ENCODE measurements around the gene SMARCC2.
"Not testable (repeated sequence)": the region's sequence is repeated elsewhere in the genome, so short reads cannot be mapped to it uniquely, and the experiment has no call there.

The SMARCC2 gene

DNA sequence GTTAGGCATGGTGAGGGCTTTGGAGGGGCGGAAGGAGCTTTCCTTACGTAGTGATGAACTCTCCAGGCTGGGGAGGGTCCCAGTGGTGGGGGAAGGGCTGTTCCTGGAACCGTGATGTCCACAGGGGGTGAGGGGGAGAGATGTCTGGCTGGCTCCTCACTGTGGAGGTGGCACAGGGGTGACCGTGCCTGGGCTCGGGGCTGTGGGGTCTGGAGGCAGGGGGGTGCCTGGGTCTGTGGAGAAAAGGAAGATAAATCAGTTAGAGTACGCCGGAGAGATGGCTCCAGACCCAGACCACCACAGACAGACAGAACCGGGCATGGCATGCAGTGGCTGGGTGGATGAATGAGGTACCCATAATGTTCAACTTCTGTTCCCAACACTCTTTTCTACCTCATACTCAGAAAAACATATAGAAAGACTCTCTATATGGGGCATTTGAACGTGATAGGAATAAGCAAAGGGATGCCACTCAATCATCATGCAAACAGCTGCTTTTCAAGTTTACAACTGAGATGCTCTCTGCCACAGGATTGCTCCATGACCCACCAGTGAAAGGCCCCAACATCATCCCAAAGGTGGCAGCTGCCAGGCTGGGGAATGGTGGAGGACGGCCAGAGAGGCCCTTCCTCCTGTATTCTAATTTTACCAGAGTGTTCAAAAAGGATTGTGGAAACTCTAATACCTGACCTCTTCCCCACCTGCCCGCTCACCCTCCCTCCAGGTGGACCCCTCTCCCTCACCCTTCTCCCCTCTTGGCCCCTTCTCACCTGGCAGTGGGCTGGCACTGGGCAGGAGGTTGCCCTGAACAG is 25.5 kb downstream of the SMARCC2 start:
- DNase-seq (ENCODE audit: low spot score) = no peak

DNA sequence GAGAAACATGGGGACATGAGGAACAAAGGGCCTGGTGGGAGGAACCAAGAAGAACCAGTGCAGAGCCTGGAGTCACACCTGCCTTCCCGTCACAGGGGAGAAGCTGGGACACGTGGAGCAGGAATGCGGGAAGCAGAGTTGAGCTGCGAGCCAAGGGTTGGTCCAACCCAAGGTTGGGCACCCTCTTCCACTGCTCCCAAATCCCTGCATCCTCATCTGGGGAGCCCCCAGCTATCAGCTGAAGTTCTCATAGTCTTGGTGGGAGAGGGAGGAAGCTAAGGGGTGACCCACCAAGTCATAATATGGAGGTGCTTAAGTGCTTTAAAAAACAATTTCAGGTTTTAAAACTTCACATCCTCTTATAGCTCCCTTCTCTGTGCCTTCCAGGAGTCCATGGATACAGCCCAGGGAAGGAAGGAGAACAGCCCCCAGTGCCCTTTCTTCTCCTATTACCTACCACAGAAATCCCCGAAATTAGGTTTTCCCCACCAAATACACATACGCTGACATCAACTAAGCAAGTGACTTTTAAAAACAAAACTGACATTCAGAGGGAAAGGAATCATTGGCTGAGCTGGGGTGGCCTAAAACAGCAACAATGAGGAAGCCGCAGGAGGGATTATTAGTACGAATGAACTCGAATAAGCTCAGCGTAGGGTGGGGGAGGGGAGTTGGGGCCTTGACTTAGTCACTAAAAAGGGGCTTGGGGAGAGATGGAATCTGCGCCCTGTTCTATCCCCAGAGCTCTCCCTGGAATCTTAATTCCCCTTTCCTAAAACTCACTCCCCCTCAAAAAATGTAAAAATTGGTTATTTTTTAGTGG is 26.6 kb downstream of the SMARCC2 start:
- no peak for DNase-seq (ENCODE audit: low spot score)

DNA sequence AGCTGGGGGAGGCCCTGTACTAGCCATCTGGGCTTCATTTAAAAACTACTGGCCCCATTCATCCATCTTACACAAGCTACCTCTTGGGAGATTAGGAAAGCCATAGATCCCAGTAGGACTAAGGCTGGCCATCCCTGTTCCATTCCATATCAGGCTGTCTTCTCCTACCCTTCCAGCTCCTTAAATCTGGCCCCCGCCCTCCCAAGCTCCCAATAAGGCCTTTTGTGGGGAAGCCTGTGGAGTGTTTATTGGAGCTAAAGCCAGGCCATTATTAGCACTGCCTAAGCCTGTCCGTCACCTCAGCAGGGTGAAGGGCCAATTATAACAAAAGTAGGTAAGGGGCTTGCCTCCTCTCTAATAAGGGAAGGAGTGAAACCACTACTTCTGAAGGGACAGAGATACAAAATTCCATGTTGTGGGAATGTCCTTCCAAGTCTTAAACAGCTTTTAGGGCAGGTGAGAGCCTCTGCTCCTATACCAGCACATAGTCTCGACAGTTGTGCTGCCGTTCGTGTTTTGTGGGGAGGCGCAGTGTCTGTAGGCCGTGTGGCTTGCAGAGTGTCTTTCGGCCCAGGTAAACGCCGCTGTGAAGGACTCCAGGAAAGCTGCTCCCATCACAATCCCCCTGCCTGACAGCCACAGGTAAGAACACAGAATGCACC is 27.5 kb downstream of the SMARCC2 start:
- DNase-seq (ENCODE audit: low spot score) = no peak

DNA sequence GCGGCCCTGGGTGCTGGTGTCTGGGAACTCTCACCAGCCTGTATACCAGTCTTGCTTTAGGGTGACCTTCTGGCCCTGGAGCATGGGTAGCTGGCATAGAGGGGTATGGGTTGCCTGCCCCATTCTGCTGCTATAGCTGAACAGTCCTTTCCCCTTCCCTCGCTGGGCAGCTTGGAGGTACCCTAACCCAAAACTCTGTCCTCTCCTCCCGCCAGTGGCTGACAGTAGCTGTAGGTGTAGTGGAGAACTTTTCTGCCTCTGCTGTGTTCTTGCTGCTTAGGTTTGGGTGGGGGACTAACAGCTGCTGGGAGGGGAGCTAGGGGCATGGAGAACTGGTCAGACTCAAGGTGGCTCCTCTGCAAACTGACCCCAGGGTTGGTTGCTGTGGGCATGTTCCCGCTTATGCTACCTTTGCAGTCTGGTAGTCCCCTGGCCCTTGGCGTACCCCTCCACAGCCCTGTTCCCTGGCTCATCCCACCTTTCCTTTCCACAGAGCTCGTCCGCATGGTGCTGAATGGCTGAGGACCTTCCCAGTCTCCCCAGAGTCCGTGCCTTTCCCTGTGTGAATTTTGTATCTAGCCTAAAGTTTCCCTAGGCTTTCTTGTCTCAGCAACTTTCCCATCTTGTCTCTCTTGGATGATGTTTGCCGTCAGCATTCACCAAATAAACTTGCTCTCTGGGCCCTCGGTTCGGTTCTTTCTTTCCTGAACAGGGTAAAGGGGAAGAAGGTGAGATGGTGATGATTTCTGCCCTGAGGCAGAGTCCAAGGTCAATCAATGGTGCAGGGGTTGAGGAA is 28.2 kb downstream of the SMARCC2 start:
- no peak for DNase-seq (ENCODE audit: low spot score)

DNA sequence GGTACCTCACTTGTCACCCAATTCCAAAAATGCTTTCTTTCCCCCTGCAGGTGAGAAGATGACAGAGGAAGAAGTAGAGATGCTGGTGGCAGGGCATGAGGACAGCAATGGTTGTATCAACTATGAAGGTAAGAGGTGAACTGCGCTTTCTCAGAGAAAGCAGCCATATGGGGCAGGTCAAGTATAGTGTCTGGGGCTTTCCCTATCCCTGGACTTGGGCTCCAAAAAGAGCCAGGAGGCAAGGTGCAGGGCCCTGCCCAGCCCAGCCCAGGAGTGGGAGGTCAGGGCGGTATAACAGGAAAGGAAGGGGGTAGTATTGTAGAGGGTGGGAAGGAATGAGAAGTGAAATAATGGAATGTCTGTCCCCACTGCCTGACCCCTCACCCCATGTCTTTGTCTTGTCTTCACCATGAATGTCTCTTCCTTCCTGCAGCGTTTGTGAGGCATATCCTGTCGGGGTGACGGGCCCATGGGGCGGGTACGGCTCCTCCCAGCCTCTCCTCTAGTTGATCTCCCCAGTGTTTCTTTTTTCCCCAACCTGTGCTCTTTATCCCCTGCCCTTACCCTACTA is 29.0 kb downstream of the SMARCC2 start:
- DNase-seq (ENCODE audit: low spot score) = peak; percentile 38

DNA sequence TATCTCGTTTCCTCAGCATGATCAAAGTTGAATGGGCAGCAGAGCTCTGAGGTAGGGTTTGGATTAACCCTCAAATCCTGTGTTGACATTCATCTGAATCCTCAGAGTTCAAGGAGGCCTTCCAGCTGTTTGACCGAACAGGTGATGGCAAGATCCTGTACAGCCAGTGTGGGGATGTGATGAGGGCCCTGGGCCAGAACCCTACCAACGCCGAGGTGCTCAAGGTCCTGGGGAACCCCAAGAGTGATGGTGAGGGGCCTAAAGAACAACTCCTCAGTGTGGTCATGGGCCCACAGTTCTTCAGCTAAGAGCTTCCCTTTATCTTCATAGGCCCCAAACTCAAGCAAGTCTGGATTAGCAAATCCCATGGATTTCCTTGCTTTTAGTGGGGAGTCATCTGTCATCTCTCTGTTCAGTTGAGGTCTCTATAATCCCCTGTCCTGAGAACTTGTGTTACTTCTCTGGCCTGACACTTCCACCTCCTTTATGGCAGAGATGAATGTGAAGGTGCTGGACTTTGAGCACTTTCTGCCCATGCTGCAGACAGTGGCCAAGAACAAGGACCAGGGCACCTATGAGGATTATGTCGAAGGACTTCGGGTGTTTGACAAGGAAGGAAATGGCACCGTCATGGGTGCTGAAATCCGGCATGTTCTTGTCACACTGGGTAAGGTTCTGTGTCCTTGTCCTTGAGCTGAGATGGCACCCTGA is 29.6 kb downstream of the SMARCC2 start:
- DNase-seq (ENCODE audit: low spot score) = no peak

DNA sequence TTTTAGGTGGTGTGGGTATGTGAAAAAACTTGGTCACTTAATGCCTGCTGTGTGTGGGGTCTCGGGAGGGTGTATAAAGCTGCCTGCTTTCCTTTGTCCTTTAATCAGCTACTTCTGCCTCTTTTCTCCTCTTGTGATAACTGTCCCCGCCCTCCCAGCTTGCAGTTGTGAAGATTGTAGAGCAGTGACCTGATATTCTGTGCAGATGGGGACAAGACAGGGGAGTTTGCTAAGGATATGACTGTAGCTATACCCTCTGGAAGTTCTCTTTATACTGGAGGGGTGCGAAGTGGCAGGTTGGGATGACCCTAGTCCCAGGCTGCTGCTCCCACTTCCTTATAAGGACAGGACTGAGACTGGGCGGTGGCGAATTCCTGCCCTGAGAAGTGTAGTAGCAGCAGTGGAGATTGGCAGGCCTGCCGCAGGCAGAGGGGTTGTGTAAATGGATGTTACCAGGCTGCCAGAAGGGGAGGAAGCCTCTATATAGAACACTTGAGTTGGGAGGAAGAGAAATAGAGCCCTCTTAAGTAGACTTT is 30.3 kb downstream of the SMARCC2 start:
- peak; percentile 55 for DNase-seq (ENCODE audit: low spot score)

DNA sequence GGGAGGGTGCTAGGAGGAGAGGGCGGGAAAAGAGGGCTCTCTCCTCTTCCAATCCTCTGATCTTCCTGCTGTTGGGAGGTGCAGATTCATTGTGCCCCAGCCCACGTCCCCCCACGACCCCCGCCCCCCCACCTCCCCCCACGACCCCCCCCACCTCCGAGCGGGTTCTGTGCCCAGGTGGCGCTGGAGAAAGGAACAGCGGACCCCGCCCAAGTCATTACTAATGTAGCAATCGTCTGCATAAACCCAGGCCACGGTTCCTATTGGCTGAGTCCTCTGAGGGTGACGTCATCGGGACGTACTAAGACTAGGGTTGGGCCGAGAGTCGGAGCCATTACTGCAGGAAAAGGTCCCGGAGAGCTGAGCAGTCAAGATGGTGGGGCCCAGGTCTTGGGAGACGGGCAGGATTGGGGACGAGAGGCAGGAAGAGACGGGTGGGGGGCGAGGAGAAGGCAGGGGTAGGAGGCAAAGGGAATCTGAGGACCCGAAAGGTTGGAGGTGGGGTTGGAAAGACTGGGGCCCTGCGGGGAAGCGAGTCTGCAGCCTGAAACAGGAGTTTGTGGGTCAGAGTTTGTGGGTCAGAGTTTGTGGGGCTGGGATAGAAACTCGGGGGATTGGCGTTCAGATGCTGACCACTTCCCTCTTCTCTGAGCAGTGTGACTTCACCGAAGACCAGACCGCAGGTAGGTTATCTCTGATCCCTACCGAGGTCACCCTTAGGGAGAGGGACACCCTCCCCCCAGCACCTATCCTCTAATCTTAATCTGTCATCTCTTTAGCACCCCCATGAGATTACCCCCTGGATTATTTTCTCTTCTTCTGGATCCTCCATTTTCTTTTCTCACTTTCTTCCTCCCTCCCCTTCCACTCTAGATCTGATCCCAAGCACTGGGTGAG is 31.0 kb downstream of the SMARCC2 start, which contains the start of gene MYL6:
Gene MYL6, plus strand, starts transcription at position 331 of the 897 bp plus-strand sequence. Its CDS starts 43 bp downstream, at position 374.
- peak; percentile 98 for DNase-seq (ENCODE audit: low spot score)

DNA sequence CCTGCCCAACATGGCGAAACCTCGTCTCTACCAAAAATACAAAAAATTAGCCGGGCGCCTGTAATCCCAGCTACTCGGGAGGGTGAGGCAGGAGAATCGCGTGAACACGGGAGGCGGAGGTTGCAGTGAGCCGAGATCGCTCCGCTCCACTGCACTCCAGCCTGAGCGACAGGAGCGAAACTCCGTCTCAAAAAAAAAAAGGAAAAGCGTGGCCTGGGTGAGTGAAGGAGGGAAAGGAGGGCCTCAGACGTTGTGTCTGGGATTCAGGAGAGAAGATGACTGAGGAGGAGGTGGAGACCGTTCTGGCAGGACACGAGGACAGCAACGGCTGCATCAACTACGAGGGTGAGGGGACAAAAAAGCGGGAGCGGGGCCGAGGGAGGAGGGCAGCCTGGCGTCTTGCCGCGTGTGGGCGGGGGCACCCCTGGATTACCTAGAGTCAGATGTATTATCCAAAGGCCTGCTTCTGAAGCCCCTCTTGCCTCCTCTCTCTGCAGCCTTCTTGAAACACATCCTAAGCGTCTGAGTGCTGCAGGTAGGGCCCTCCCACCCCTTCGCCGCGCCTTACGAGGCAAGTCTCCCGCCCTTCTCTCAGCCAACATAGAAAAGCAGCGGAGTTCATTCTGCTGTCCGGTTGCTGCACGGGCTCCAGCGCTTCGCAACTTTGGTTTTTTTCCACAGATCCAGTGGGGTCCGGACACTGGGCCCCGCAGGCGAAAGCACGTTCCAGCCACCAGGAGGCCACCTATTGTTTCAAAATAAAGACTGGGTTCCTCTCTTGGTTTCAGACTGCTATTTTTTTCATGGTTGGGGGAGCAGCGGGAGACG is 31.9 kb downstream of the SMARCC2 start:
- peak; percentile 87 for DNase-seq (ENCODE audit: low spot score)

DNA sequence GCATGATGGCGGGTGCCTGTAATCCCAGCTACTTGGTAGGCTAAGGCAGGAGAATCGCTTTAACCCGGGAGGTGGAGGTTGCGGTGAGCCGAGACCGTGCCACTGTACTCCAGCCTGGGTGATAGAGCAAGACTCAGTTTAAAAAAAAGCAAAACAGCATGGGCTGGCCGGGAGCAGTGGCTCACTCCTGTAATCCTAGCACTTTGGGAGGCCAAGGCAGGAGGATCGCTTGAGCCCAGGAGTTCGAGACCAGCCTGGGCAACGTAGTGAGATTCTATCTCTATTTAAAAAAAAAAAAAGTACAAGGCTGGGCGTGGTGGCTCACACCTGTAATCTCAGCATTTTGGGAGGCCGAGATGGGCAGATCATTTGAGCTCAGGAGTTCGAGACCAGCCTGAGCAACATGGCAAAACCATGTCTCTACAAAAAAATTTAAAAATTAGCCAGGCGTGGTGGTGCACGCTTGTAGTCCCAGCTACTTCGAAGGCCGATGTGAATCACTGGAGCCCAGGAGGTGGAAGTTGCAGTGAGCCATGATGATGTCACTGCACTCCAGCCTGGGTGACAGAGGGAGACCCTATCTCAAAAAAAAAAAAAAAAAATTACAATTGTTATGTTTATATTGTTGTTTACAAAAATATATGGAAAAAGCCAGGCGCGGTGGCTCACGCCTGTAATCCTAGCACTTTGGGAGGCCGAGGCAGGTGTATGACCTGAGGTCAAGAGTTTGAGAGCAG is 32.7 kb downstream of the SMARCC2 start:
- not testable (repeated sequence) for DNase-seq (ENCODE audit: low spot score)

DNA sequence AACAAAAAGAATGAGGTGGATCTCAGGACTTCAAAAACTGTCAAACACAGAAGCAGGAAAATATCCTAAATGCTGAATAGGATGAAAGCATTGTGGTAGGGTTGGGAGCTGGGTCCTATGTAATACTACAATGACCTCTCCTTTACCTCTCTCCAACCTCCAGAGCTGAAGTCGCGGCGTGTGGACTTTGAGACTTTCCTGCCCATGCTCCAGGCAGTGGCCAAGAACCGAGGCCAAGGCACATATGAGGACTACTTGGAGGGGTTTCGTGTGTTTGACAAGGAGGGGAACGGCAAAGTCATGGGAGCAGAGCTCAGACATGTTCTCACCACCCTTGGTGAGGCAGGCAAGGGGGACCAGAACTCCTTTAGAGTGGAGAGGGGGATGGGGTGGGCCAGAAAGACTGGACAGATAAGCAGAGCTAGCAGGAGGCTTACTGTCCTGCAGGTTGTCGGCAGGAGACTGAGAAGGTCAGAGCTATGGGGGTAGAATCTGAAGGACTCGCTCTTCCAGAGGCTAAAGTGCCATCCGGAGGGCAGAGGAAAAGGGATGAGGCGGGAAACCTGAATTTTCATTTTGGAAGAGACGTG is 33.9 kb downstream of the SMARCC2 start:
- DNase-seq (ENCODE audit: low spot score) = no peak

DNA sequence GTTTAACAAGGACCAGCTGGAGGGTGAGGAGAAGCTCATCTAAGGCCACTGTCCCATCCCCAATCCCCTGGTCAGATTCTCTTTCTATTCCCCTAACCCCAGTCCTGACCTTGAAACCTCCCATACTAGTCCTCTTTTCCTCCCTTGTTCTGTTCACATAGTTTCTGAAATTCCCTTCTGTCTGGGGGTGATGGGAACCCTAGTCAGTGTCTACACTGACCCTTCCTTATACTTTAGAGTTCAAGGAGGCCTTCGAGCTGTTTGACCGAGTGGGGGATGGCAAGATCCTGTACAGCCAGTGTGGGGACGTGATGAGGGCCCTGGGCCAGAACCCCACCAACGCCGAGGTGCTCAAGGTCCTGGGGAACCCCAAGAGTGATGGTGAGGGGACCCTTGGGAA is 34.5 kb downstream of the SMARCC2 start:
- DNase-seq (ENCODE audit: low spot score) = no peak

DNA sequence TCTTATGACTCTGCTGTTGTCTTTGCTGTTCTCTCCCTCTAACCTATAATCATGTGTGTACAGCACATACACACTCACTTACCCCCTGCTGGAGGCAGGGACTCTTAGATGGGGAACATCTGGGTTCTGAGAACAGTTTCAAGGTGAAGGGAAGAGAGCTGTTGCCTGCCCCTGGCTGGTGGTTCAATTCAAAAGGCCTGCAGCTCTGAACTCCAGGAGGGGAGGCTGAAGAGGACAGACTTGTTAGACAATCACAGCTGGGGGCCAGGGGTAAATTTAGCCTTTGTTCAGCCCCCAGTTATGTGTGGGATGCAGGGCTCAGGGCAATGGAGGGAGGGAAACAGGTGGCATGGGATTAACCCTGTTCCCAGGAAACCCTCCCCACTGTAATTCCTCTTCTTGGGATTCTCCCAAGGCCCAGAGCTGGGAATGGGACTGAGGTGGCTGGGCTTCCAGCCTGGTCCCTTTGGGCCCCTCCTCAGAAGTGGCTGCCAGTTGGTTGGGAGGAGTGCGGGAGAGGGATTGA is 35.0 kb downstream of the SMARCC2 start:
- peak; percentile 49 for DNase-seq (ENCODE audit: low spot score)

DNA sequence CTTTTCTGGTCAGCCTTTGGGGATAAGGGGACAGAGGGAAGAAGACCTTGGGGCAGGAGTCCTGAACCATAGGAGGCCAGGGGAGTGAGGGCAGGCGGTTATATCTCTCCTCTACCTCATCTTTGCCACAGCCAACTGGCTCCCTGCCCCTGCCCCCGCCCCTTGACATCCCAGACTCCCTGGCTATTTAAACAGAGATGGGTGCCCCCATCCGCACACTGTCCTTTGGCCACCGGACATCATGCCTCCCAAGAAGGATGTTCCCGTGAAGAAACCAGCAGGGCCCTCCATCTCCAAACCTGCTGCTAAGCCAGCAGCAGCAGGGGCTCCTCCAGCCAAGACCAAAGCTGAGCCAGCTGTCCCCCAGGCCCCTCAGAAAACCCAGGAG is 35.6 kb downstream of the SMARCC2 start:
- DNase-seq (ENCODE audit: low spot score) = no peak

DNA sequence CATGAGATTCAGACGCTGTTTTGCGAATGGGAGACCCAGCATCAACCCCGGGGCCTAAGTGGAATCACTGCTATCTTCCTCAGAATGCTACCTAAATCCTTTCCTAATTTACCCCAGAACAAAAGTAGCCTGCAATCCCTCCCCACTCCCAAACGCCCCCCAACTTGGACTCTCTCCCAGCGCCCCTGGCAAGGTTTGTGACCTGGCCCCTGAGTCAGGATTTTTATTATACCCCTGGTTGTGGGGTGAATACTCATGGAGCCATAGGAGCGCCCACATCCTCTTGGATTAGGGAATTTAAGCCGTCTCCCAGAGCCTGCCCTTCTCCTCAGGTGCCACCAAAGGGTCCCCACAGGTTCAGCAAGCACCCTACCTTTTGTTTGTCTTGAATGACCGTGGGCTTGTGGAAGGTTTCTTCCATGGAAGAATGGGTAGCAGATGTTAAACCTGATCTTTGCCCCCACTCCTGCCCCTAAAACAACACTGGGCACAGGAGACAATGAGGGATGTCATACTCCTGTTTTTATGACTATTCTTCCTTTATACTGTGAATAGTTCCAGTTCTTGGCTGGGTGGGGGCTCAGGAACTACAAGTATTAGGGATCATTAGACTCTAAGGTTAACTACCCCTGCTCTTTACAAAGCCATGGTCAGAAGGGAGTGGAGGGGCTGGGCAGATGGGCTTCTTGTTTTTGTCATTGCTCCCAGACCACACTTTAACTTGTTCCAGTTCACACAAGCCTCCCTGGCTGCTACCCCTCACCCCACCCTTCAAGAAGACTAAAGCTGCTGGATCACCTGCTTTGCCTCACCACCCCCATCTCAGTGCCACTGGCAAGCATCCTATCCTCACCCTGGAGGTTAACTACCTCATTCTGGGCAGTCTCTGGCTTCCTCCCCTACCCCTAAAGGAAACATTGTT is 36.3 kb downstream of the SMARCC2 start:
- DNase-seq (ENCODE audit: low spot score) = no peak

DNA sequence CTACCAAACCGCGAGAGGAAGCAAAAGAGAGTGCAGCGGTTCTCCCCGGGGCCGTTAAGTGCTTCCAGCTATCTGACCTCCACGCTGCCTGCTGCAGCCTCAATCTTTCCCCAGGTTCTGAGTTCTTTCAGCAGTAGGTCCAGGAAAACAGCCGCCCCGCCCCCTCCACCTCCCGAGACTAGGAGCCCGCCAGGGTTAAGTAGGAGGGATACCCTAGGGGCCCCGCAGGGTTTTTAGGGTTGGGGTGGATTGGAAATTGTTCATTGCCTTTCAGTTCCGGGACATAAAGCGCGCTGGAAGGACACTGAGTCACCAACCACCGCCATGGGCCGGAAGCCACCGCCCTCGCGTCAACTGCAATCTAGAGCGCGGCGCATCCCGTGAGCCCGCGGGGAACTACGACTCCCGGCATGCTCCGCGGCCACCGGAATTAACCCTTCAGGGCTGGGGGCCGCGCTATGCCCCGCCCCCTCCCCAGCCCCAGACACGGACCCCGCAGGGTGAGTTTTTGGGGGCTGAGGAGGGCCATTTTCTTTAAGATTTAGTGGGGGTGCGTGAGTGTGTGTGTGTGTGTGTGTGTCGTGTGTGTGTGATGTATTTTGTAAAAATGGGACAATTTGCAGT is 37.0 kb downstream of the SMARCC2 start, which contains the start of gene MYL6B:
Gene MYL6B, plus strand, starts transcription at position 456 of the 624 bp plus-strand sequence. CDS start 1,332 bp downstream, outside the sequence.
- DNase-seq (ENCODE audit: low spot score) = peak; percentile 95

Data from NAMALWA (cell line).